ENCODE measurements around the gene PRR12.
A peak's percentile ranks its signal among the peaks of the same experiment; 100 is the strongest.

Gene PRR12

GRCh38 chr19:49662011-49662410 lies 71.0 kb downstream of the PRR12 start:
- FAIRE-seq: no peak
- no peak for DNase-seq (ENCODE audit: low spot score)

- DNase-seq (ENCODE audit: low spot score) (no peak), FAIRE-seq (no peak)
These were observed 72.2 kb downstream of the PRR12 start for GRCh38 chr19:49663224-49663623.

- no peak for FAIRE-seq
- peak; percentile 90 for DNase-seq (ENCODE audit: low spot score)
These were observed 73.4 kb downstream of the PRR12 start for GRCh38 chr19:49664171-49665035.

- peak; percentile 9 for FAIRE-seq
- no peak for DNase-seq (ENCODE audit: low spot score)
These were observed 74.0 kb downstream of the PRR12 start for GRCh38 chr19:49665036-49665350.

GRCh38 chr19:49665351-49666119 lies 74.6 kb downstream of the PRR12 start, which contains the start of the genes BCL2L12 and IRF3:
BCL2L12 (plus strand) TSS chr19:49665933; CDS start chr19:49666693, 760 bp downstream.
IRF3 (minus strand) TSS chr19:49665857; CDS start chr19:49664838, 1,019 bp downstream.
- FAIRE-seq: no peak
- DNase-seq (ENCODE audit: low spot score): peak; percentile 96

GRCh38 chr19:49666120-49666444 lies 75.1 kb downstream of the PRR12 start:
- FAIRE-seq (no peak), DNase-seq (ENCODE audit: low spot score) (peak; percentile 39)

- FAIRE-seq (no peak), DNase-seq (ENCODE audit: low spot score) (no peak)
These were observed 76.5 kb downstream of the PRR12 start for GRCh38 chr19:49667473-49667872.

- FAIRE-seq: no peak
- no peak for DNase-seq (ENCODE audit: low spot score)
These were observed 78.5 kb downstream of the PRR12 start for GRCh38 chr19:49669516-49669915.

- DNase-seq (ENCODE audit: low spot score) (peak; percentile 82), FAIRE-seq (peak; percentile 52)
These were observed 81.3 kb downstream of the PRR12 start for GRCh38 chr19:49672131-49672919.

All from urothelium cell line (cell line).